ENCODE results near the gene KDM4C. TPM values are rescaled to one million over a fixed set of nuclear protein-coding genes. Genes with fewer than 3 reads are reported as not detected.
A peak's percentile ranks its signal among the peaks of the same experiment; 100 is the strongest.

The KDM4C gene
- total RNA-seq, 1 experiment from 2014 or later = 16.2 TPM

DNA sequence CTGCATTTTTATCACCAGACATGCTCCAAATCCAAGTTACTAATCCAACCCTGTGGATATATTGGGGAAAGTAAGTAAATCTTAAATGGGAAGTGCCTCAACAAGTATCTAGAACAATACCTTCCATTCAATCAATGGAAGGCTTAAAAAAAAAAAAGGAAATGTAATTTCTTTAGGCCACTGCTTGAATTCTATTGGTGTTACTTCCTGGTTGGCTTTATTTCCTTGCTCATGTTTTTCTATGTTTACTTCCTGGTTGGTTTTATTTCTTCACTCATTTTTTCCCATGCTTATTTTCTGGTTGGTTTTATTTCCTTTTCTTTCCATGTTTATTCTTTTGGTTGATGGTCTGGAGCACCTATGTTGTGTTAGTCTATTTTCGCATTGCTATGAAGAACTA, 363.9 kb downstream of the KDM4C start:
- TF ChIP-seq, protein P1, sequence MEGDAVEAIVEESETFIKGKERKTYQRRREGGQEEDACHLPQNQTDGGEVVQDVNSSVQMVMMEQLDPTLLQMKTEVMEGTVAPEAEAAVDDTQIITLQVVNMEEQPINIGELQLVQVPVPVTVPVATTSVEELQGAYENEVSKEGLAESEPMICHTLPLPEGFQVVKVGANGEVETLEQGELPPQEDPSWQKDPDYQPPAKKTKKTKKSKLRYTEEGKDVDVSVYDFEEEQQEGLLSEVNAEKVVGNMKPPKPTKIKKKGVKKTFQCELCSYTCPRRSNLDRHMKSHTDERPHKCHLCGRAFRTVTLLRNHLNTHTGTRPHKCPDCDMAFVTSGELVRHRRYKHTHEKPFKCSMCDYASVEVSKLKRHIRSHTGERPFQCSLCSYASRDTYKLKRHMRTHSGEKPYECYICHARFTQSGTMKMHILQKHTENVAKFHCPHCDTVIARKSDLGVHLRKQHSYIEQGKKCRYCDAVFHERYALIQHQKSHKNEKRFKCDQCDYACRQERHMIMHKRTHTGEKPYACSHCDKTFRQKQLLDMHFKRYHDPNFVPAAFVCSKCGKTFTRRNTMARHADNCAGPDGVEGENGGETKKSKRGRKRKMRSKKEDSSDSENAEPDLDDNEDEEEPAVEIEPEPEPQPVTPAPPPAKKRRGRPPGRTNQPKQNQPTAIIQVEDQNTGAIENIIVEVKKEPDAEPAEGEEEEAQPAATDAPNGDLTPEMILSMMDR (IDR thresholded peaks at IDR 0.05; ENCODE audit: unreplicated experiment) = no peak
- no peak overlapping the region for H3K4me3 Mint-ChIP-seq (ENCODE audit: low read depth, unreplicated experiment)
- DNase-seq = no peak
- H3K9me3 Mint-ChIP-seq (ENCODE audit: low read depth, unreplicated experiment) = no peaks in the 10 kb centered on the region
- peak overlapping the region; percentile 6 for H3K27ac Mint-ChIP-seq (ENCODE audit: unreplicated experiment)
- H3K36me3 Mint-ChIP-seq (ENCODE audit: insufficient read depth, unreplicated experiment) = no peaks in the 10 kb centered on the region
- intact Hi-C loops (cut with micrococcal nuclease; ENCODE audit: unreplicated experiment) = no loop called here
- H3K4me1 Mint-ChIP-seq (ENCODE audit: low read depth, unreplicated experiment) = peaks cover 17% of the 10 kb centered on the region
- CTCF ChIA-PET = no interaction called here
- BruUV-seq (replicated peaks) = no TSS peak
- H3K27me3 Mint-ChIP-seq (ENCODE audit: unreplicated experiment) = no peaks in the 10 kb centered on the region

GRCh38 chr9:7123743-7124142, 366.0 kb downstream of the KDM4C start:
- DNase-seq = no peak
- no peaks in the 10 kb centered on the region for H3K9me3 Mint-ChIP-seq (ENCODE audit: low read depth, unreplicated experiment)
- H3K27me3 Mint-ChIP-seq (ENCODE audit: unreplicated experiment) = no peaks in the 10 kb centered on the region
- H3K4me1 Mint-ChIP-seq (ENCODE audit: low read depth, unreplicated experiment) = peaks cover 17% of the 10 kb centered on the region
- no peak overlapping the region for H3K27ac Mint-ChIP-seq (ENCODE audit: unreplicated experiment)
- BruUV-seq (replicated peaks) = no TSS peak
- H3K4me3 Mint-ChIP-seq (ENCODE audit: low read depth, unreplicated experiment) = no peak overlapping the region
- intact Hi-C loops (cut with micrococcal nuclease; ENCODE audit: unreplicated experiment) = no loop called here
- TF ChIP-seq, protein P1 (IDR thresholded peaks at IDR 0.05; ENCODE audit: unreplicated experiment) = no peak
- H3K36me3 Mint-ChIP-seq (ENCODE audit: insufficient read depth, unreplicated experiment) = no peaks in the 10 kb centered on the region
- CTCF ChIA-PET = no interaction called here

DNA sequence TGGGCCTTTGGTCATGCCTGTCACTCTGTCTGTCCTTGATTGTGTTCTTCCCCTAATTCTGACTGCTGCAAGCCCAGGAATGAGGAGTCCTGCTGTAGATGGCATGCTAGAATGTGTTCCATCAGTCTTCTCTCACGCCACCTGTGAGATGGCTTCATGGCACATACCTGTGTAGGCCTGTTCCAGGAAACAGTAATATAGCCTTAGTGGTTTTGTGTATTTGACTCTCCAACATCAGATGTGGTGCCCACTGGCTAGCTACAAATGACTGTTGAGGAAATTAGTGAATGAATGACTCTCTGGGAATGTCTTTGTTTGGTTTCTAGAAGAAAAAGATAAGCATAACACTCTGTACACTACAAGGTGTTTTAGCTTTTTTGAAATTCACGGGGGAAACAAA, 367.5 kb downstream of the KDM4C start:
- no TSS peak for BruUV-seq (replicated peaks)
- intact Hi-C loops (cut with micrococcal nuclease; ENCODE audit: unreplicated experiment) = no loop called here
- H3K9me3 Mint-ChIP-seq (ENCODE audit: low read depth, unreplicated experiment) = no peaks in the 10 kb centered on the region
- DNase-seq = no peak
- no peak overlapping the region for H3K4me3 Mint-ChIP-seq (ENCODE audit: low read depth, unreplicated experiment)
- TF ChIP-seq, protein P1 (IDR thresholded peaks at IDR 0.05; ENCODE audit: unreplicated experiment) = no peak
- H3K27me3 Mint-ChIP-seq (ENCODE audit: unreplicated experiment) = no peaks in the 10 kb centered on the region
- CTCF ChIA-PET = no interaction called here
- no peaks in the 10 kb centered on the region for H3K36me3 Mint-ChIP-seq (ENCODE audit: insufficient read depth, unreplicated experiment)
- peaks cover 10% of the 10 kb centered on the region for H3K4me1 Mint-ChIP-seq (ENCODE audit: low read depth, unreplicated experiment)
- H3K27ac Mint-ChIP-seq (ENCODE audit: unreplicated experiment) = no peak overlapping the region

GRCh38 chr9:7129391-7129790, 371.6 kb downstream of the KDM4C start:
- Mint-ChIP-seq H3K4me1 (ENCODE audit: low read depth, unreplicated experiment) (no peaks in the 10 kb centered on the region), H3K9me3 (ENCODE audit: low read depth, unreplicated experiment) (no peaks in the 10 kb centered on the region), H3K36me3 (ENCODE audit: insufficient read depth, unreplicated experiment) (no peaks in the 10 kb centered on the region), H3K4me3 (ENCODE audit: low read depth, unreplicated experiment) (no peak overlapping the region), H3K27me3 (ENCODE audit: unreplicated experiment) (no peaks in the 10 kb centered on the region), H3K27ac (ENCODE audit: unreplicated experiment) (no peak overlapping the region)
- CTCF ChIA-PET = no interaction called here
- no peak for DNase-seq
- BruUV-seq (replicated peaks) = no TSS peak
- TF ChIP-seq, protein P1 (IDR thresholded peaks at IDR 0.05; ENCODE audit: unreplicated experiment) = no peak
- intact Hi-C loops (cut with micrococcal nuclease; ENCODE audit: unreplicated experiment) = no loop called here
